ENCODE measurements around the gene DSN1.

- TF ChIP-seq EZH2phosphoT487 (IDR thresholded peaks at IDR 0.05; ENCODE audit: borderline replicate concordance, low read length) = no peak
- no peak for TF ChIP-seq CTCF (IDR thresholded peaks at IDR 0.05; ENCODE audit: low read depth, low read length, poor library complexity, severe bottlenecking)
Measured at GRCh38 chr20:36823121-36823520, 49.6 kb upstream of the DSN1 start.

All from DOHH2 (cell line).